Measurements from ENCODE around the gene CYP4F22.

- TF ChIP-seq CTCF (IDR thresholded peaks at IDR 0.05) (no peak), POLR2A (IDR thresholded peaks at IDR 0.05) (no peak)
These were observed 33.2 kb upstream of the CYP4F22 start for GRCh38 chr19:15475169-15475568.

All from body of pancreas (tissue), 4 donors.